Endodermal cell (in vitro differentiated cells): ENCODE data around the gene ZNF691. TPM values are rescaled to one million over a fixed set of nuclear protein-coding genes. Genes with fewer than 3 reads are reported as not detected.
"Not testable (repeated sequence)": the region's sequence is repeated elsewhere in the genome, so short reads cannot be mapped to it uniquely, and the experiment has no call there.

Source experiments
- DNase-seq: peaks from one replicate; pipeline ENCODE4 v3.0.0-alpha.2; 2017
- H3K27ac ChIP-seq: 2 replicates; pipeline ENCODE4 v1.5.1; 2013; ENCODE audit warnings: mild to moderate bottlenecking, low read depth, low read length, moderate library complexity
- H3K27me3 ChIP-seq: 2 replicates; pipeline ENCODE4 v1.6.1; 2013; ENCODE audit warnings: mild to moderate bottlenecking, low read length, moderate library complexity; ENCODE audit not compliant: insufficient read depth, control insufficient read depth, poor library complexity, severe bottlenecking
- H3K36me3 ChIP-seq: 2 replicates; pipeline ENCODE4 v1.7.0; 2013; ENCODE audit warnings: mild to moderate bottlenecking, low read length, moderate library complexity; ENCODE audit not compliant: control insufficient read depth, insufficient read depth
- H3K4me1 ChIP-seq: one replicate; pipeline ENCODE4 v1.7.0; 2013; ENCODE audit warnings: low read length; ENCODE audit not compliant: control insufficient read depth, insufficient read depth
- H3K4me3 ChIP-seq: 2 replicates; pipeline ENCODE4 v1.5.1; 2013; ENCODE audit warnings: mild to moderate bottlenecking, low read length, moderate library complexity
- H3K9ac ChIP-seq: 2 replicates; pipeline ENCODE4 v1.6.1; 2013; ENCODE audit warnings: mild to moderate bottlenecking, low read length, moderate library complexity; ENCODE audit not compliant: poor library complexity, severe bottlenecking; ENCODE audit errors: extremely low read depth
- H3K9me3 ChIP-seq: 2 replicates; pipeline ENCODE4 v1.6.1; 2013; ENCODE audit warnings: mild to moderate bottlenecking, low read length, moderate library complexity; ENCODE audit not compliant: control insufficient read depth
- H3K27ac Mint-ChIP-seq: 2 replicates; pipeline ENCODE4 v1.8.0; 2020; ENCODE audit warnings: mixed read lengths
- H3K27me3 Mint-ChIP-seq: 2 replicates; pipeline ENCODE4 v1.8.0; 2021; ENCODE audit warnings: mild to moderate bottlenecking, mixed read lengths; ENCODE audit not compliant: insufficient read depth
- H3K36me3 Mint-ChIP-seq: 2 replicates; pipeline ENCODE4 v1.8.0; 2020; ENCODE audit warnings: low read depth, mixed read lengths
- H3K4me1 Mint-ChIP-seq: 2 replicates; pipeline ENCODE4 v1.8.0; 2020; ENCODE audit warnings: mixed read lengths
- H3K4me3 Mint-ChIP-seq: 2 replicates; pipeline ENCODE4 v1.8.0; 2020; ENCODE audit warnings: mild to moderate bottlenecking, moderate library complexity, mixed read lengths
- H3K9me3 Mint-ChIP-seq: 2 replicates; pipeline ENCODE4 v1.8.0; 2020; ENCODE audit warnings: mild to moderate bottlenecking, mixed read lengths
- WGBS, 2 experiments: methylation state at CpG; one replicate each; pipeline versions ENCODE4 v1.1.5 to v1.1.7; 2013; ENCODE audit warnings: missing lambda C conversion rate in 2 of 2, mixed read lengths in 1 of 2; ENCODE audit not compliant: insufficient coverage in 1 of 2, insufficient read length in 1 of 2; 5-methylcytosine and 5-hydroxymethylcytosine counted together
- total RNA-seq, 2 donors: library from RNA; stranded (reverse); fragmentation: NEBNext Ultra II Directional in 1 of 2; extraction: Animal tissue kit (Norgen Biotek cat#: 25700) in 1 of 2; gene quantifications; 2 replicates in 1 of 2; 3 replicates in 1 of 2; pipeline ENCODE4 v1.2.1, GENCODE V29; 2021
- TF ChIP-seq, protein P1 (sequence below): fragments of 200-600 bp; sonication (generic); conservative IDR thresholded peaks from 2 replicates; pipeline ENCODE4 v1.5.0; 2021; ENCODE audit warnings: antibody characterized with exemption, mild to moderate bottlenecking

Gene ZNF691
- total RNA-seq, 2 donors from 2014 or later = 15.5 to 16.6 TPM

DNA sequence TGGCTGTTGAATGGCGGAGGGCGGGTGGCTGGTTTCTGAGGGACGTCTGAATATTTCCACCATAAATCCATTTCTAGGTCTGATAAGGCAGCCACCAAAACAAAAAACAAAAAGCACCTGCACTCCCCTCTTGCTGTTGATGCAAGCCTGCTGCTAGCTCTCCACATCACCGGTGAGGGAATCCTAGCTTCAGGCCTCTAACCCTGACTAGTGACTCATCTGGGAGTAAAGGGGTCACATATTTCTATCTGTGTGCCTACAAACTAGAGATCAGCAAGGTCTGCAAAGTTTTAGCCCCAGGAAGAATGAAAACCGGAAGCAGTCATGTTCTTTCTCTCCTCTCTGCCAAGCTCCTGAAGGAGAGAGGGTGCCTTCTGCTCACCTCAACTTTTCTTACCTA is 39.8 kb upstream of the ZNF691 start:
- Histone ChIP-seq H3K9me3 (peaks cover 24% of the 10 kb centered on the region), H3K36me3 (peaks cover 38% of the 10 kb centered on the region), H3K27ac (no peak overlapping the region), H3K27me3 (no peaks in the 10 kb centered on the region), H3K4me1 (no peaks in the 10 kb centered on the region), H3K4me3 (no peak overlapping the region), H3K9ac (no peak overlapping the region)
- TF ChIP-seq, protein P1, sequence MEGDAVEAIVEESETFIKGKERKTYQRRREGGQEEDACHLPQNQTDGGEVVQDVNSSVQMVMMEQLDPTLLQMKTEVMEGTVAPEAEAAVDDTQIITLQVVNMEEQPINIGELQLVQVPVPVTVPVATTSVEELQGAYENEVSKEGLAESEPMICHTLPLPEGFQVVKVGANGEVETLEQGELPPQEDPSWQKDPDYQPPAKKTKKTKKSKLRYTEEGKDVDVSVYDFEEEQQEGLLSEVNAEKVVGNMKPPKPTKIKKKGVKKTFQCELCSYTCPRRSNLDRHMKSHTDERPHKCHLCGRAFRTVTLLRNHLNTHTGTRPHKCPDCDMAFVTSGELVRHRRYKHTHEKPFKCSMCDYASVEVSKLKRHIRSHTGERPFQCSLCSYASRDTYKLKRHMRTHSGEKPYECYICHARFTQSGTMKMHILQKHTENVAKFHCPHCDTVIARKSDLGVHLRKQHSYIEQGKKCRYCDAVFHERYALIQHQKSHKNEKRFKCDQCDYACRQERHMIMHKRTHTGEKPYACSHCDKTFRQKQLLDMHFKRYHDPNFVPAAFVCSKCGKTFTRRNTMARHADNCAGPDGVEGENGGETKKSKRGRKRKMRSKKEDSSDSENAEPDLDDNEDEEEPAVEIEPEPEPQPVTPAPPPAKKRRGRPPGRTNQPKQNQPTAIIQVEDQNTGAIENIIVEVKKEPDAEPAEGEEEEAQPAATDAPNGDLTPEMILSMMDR = no peak
- Mint-ChIP-seq H3K27me3 (no peaks in the 10 kb centered on the region), H3K9me3 (peaks cover 27% of the 10 kb centered on the region), H3K4me3 (no peak overlapping the region), H3K27ac (no peak overlapping the region), H3K36me3 (peaks cover 56% of the 10 kb centered on the region), H3K4me1 (no peaks in the 10 kb centered on the region)
- 95 to 97% methylated on average over 5 of the region's 5 CpGs for WGBS, 2 experiments
- DNase-seq = no peak

DNA sequence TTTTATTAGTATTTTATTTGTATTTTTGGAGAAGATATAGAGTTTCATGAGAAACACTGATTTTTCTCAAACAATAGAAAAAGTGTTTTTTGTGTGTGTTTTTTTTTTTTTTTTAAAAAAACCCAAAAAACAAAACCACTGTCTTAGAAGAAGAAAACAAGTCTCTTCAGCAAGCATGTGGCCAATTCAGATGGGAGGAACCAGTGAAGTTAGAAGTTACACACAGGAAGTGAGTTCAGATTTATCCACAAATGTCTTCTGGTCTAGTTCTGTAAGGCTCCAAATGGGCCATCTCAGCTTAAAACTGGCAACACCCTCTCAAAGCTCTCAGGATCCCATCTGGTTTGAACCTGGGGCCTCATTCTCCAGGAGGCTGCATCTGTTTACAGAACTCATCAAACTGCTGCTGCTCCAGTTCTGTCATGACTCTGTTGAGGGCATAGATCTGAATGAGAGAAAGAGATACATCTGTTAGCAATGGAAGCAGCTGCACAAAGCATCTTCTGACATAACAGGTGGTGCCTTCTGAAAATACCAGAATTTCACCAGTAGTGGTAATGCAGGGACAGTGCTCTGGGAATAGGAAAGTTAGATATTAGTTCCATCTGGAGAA is 39.3 kb upstream of the ZNF691 start:
- Histone ChIP-seq H3K27ac (no peak overlapping the region), H3K27me3 (no peaks in the 10 kb centered on the region), H3K36me3 (peaks cover 38% of the 10 kb centered on the region), H3K9ac (no peak overlapping the region), H3K9me3 (peaks cover 24% of the 10 kb centered on the region), H3K4me1 (no peaks in the 10 kb centered on the region), H3K4me3 (no peak overlapping the region)
- no peak overlapping the region for H3K27ac Mint-ChIP-seq
- peaks cover 26% of the 10 kb centered on the region for H3K9me3 Mint-ChIP-seq
- no peak overlapping the region for H3K4me3 Mint-ChIP-seq
- no peak for DNase-seq
- H3K4me1 Mint-ChIP-seq = no peaks in the 10 kb centered on the region
- peaks cover 57% of the 10 kb centered on the region for H3K36me3 Mint-ChIP-seq
- H3K27me3 Mint-ChIP-seq = no peaks in the 10 kb centered on the region
- TF ChIP-seq, protein P1 = no peak

DNA sequence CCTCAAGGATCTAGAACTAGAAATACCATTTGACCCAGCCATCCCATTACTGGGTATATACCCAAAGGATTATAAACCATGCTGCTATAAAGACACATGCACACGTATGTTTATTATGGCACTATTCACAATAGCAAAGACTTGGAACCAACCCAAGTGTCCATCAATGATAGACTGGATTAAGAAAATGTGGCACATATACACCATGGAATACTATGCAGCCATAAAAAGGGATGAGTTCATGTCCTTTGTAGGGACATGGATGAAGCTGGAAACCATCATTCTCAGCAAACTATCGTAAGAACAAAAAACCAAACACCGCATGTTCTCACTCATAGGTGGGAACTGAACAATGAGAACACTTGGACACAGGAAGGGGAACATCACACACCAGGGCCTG is 31.6 kb upstream of the ZNF691 start:
- H3K36me3 ChIP-seq = peaks cover 18% of the 10 kb centered on the region
- not testable (repeated sequence) for H3K4me3 ChIP-seq, H3K9me3 Mint-ChIP-seq, H3K27ac ChIP-seq, H3K9ac ChIP-seq, H3K4me1 ChIP-seq, H3K4me1 Mint-ChIP-seq, H3K4me3 Mint-ChIP-seq, H3K27ac Mint-ChIP-seq, H3K9me3 ChIP-seq, H3K27me3 ChIP-seq, H3K27me3 Mint-ChIP-seq, DNase-seq
- no CpG with 5 or more reads among the region's 3 CpGs for WGBS, 2 experiments
- peaks cover 27% of the 10 kb centered on the region for H3K36me3 Mint-ChIP-seq
